K562 (cell line): ENCODE data around the gene RFPL1. TPM values are rescaled to one million over a fixed set of nuclear protein-coding genes. Genes with fewer than 3 reads are reported as not detected.

Experiments
- ATAC-seq: fragments of 200-7000 bp; cut with Tn5 transposase; 3 replicates; pipeline ENCODE4 v1.9.1; 2020; ENCODE audit warnings: moderate library complexity
- BruUV-seq: library from RNA; stranded (reverse); fragments of 400-500 nt; replicated peaks from 2 replicates; lab custom pipeline; 2021; lab: Mats Ljungman, UMichigan
- CTCF ChIA-PET: fragments of 300-600 bp; formaldehyde crosslinking; extraction: SDS; loops from one replicate; lab custom pipeline; 2021; ENCODE audit warnings: low intra/inter-chr PET ratio; lab: Yijun Ruan, JAX
- POLR2A ChIA-PET: fragments of 300-600, 350-650 bp; sonication (Branson Sonifier 250); formaldehyde crosslinking; extraction: SDS; loops from one replicate; lab custom pipeline; 2021; ENCODE audit warnings: antibody characterized with exemption, inconsistent platforms; lab: Yijun Ruan, JAX
- DNase-seq, 4 experiments: peaks; one replicate each; pipeline versions ENCODE4 v3.0.0 to v3.0.0-alpha.2; 2011 to 2018; ENCODE audit warnings: low spot score in 3 of 4, mixed read lengths in 3 of 4; ENCODE audit errors: extremely low read depth in 1 of 4
- FAIRE-seq: peaks from 2 replicates; lab custom pipeline; 2011; peaks lifted over from hg19 to GRCh38; lab: Jason Lieb, UNC
- H2AFZ ChIP-seq: 2 replicates; pipeline ENCODE4 v1.6.0; 2011; ENCODE audit warnings: low read depth, low read length, control low read depth, inconsistent platforms
- H3K27ac ChIP-seq: fragments of 200-600 bp; 3 replicates; pipeline ENCODE4 v1.8.0; 2011; ENCODE audit warnings: low read depth, mild to moderate bottlenecking, control low read depth, inconsistent platforms, low read length, moderate library complexity, mixed read lengths; ENCODE audit errors: extremely low read depth
- H3K27me3 ChIP-seq, 2 experiments: fragments of 300-600 bp in 1 of 2; 2 replicates in 1 of 2; 3 replicates in 1 of 2; pipeline versions ENCODE4 v1.6.0 to v1.8.0; 2011; ENCODE audit warnings: inconsistent platforms in 2 of 2, low read length in 2 of 2, mild to moderate bottlenecking in 1 of 2, mixed read lengths in 1 of 2, moderate library complexity in 1 of 2; ENCODE audit not compliant: control insufficient read depth in 2 of 2, insufficient read depth in 2 of 2
- H3K36me3 ChIP-seq: fragments of 300-600 bp; 3 replicates; pipeline ENCODE4 v1.8.0; 2011; ENCODE audit warnings: mild to moderate bottlenecking, low read length, inconsistent platforms; ENCODE audit not compliant: control insufficient read depth, insufficient read depth
- H3K4me1 ChIP-seq, 2 experiments: fragments of 200-600 bp in 1 of 2; replicated peaks in 1 of 2; 2 replicates in 1 of 2; 3 replicates in 1 of 2; pipeline versions ENCODE4 v1.5.1 to v1.8.0; 2011; ENCODE audit warnings: inconsistent platforms in 2 of 2, low read length in 2 of 2, mild to moderate bottlenecking in 1 of 2, mixed read lengths in 1 of 2, moderate library complexity in 1 of 2; ENCODE audit not compliant: control insufficient read depth in 2 of 2, insufficient read depth in 2 of 2
- H3K4me2 ChIP-seq: 2 replicates; pipeline ENCODE4 v1.6.1; 2011; ENCODE audit warnings: low read length, control low read depth, inconsistent platforms, mixed read lengths; ENCODE audit not compliant: insufficient read depth
- H3K4me3 ChIP-seq: fragments of 200-600 bp; sonication (generic), shearing (Covaris generic); 2 replicates; pipeline ENCODE4 v1.5.1; 2016; ENCODE audit warnings: control low read depth, inconsistent platforms
- H3K79me2 ChIP-seq: fragments of 200-600 bp; 3 replicates; pipeline ENCODE4 v1.8.0; 2011; ENCODE audit warnings: low read length, inconsistent platforms; ENCODE audit not compliant: control insufficient read depth, insufficient read depth
- H3K9ac ChIP-seq, 2 experiments: 2 replicates each; pipeline versions ENCODE4 v1.6.0 to v1.6.1; 2011; ENCODE audit warnings: low read depth in 2 of 2, low read length in 2 of 2, control low read depth in 1 of 2, inconsistent platforms in 1 of 2, mild to moderate bottlenecking in 1 of 2, mixed read lengths in 1 of 2; ENCODE audit not compliant: insufficient read depth in 1 of 2
- H3K9me1 ChIP-seq: one replicate; pipeline ENCODE4 v1.6.0; 2011; ENCODE audit warnings: inconsistent platforms, mild to moderate bottlenecking, low read length, moderate library complexity; ENCODE audit not compliant: control insufficient read depth, insufficient read depth
- H3K9me3 ChIP-seq: replicated peaks from 2 replicates; pipeline ENCODE4 v1.5.1; 2011; ENCODE audit warnings: low read depth, low read length, inconsistent platforms; ENCODE audit not compliant: control insufficient read depth, insufficient read depth
- H4K20me1 ChIP-seq: replicated peaks from 2 replicates; pipeline ENCODE4 v1.6.1; 2011; ENCODE audit warnings: low read length, inconsistent platforms, mixed read lengths; ENCODE audit not compliant: control insufficient read depth, insufficient read depth
- ARID2 ChIP-seq: fragments of 450-650 bp; IDR thresholded peaks from 2 replicates; pipeline ENCODE4 v1.6.1; 2017; ENCODE audit warnings: antibody characterized with exemption, mild to moderate bottlenecking
- GATA2 ChIP-seq: sonication (generic); formaldehyde crosslinking; IDR thresholded peaks from 2 replicates; pipeline ENCODE4 v1.4.0; 2020; ENCODE audit warnings: mild to moderate bottlenecking, missing genetic modification reagents
- HDAC8 ChIP-seq: fragments of 450-650 bp; IDR thresholded peaks from 2 replicates; pipeline ENCODE4 v1.6.1; 2016; ENCODE audit warnings: mild to moderate bottlenecking, missing genetic modification characterization, moderate library complexity, missing compliant biosample characterization
- HMG20A ChIP-seq: fragments of 450-650 bp; formaldehyde crosslinking; conservative IDR thresholded peaks from 2 replicates; pipeline ENCODE4 v1.4.0; 2020; ENCODE audit warnings: mild to moderate bottlenecking, mixed read lengths
- HNRNPLL ChIP-seq: fragments of 200-400 bp; formaldehyde crosslinking; IDR thresholded peaks from 2 replicates; pipeline ENCODE4 v1.6.1; 2017; ENCODE audit warnings: low read length, low read depth, mild to moderate bottlenecking; ENCODE audit not compliant: poor library complexity, severe bottlenecking
- HOXB6 ChIP-seq: fragments of 250-450 bp; sonication (Bioruptor Pico); IDR thresholded peaks from 2 replicates; pipeline ENCODE4 v1.5.1; 2022; ENCODE audit warnings: mild to moderate bottlenecking, borderline replicate concordance
- KDM2B ChIP-seq: fragments of 250-450 bp; sonication (Bioruptor Pico); IDR thresholded peaks from 2 replicates; pipeline ENCODE4 v1.8.0; 2021; ENCODE audit warnings: mild to moderate bottlenecking, moderate library complexity
- NBN ChIP-seq: fragments of 450-650 bp; IDR thresholded peaks from 2 replicates; pipeline ENCODE4 v1.6.1; 2016; ENCODE audit warnings: low read depth, mild to moderate bottlenecking
- SMARCE1 ChIP-seq: fragments of 450-650 bp; IDR thresholded peaks from 2 replicates; pipeline ENCODE4 v1.7.1; 2016; ENCODE audit warnings: mild to moderate bottlenecking
- ZNF644 ChIP-seq: fragments of 200-800 bp; sonication (Bioruptor generic); IDR thresholded peaks from 2 replicates; pipeline ENCODE4 v1.6.1; 2016; ENCODE audit warnings: low read depth, missing genetic modification characterization, missing compliant biosample characterization
- ZNF717 ChIP-seq: fragments of 250-450 bp; sonication (Bioruptor Pico); IDR thresholded peaks from 2 replicates; pipeline ENCODE4 v1.5.0; 2021
- WGBS: fragments of 100-300 bp; shearing (Covaris generic); methylation state at CpG from one replicate; pipeline ENCODE4 v1.1.6; 2016; ENCODE audit warnings: low coverage, mixed read lengths; ENCODE audit not compliant: insufficient coverage; ENCODE audit errors: missing lambda C conversion rate; 5-methylcytosine and 5-hydroxymethylcytosine counted together
- in situ Hi-C: fragments of 300-500 bp; cut with MboI; formaldehyde crosslinking; loops from 4 replicates; pipeline ENCODE4 v1.15.0; 2018; ENCODE audit warnings: inconsistent platforms, mixed read lengths
- intact Hi-C: fragments of 100-400 bp; cut with micrococcal nuclease; formaldehyde crosslinking; loops from 2 replicates; pipeline ENCODE4 v1.14.2; 2022
- polyA plus RNA-seq, 8 experiments: library from polyadenylated mRNA; depleted of rRNA in 4 of 8; stranded (reverse) in 5 of 8; unstranded in 3 of 8; fragments of >200 nt; fragmentation: Nextera tagmentation in 2 of 8; fragmentation: Illumina TruSeq in 1 of 8; extraction: Ambion mirVana in 2 of 8; extraction: Trizol in 1 of 8; gene quantifications; 2 replicates each; pipeline versions ENCODE4 v1.2.1 to v1.2.3, GENCODE V29; 2011 to 2014; ENCODE audit warnings: inconsistent platforms in 1 of 8, missing spikeins in 1 of 8
- total RNA-seq, 7 experiments: library from RNA; depleted of rRNA in 6 of 7; stranded (reverse); fragments of >200 nt in 6 of 7; fragmentation: Illumina TruSeq in 2 of 7; extraction: Trizol in 2 of 7; gene quantifications; 2 replicates each; pipeline versions ENCODE4 v1.2.1 to v1.2.3, GENCODE V29; 2011 to 2021; ENCODE audit warnings: low replicate concordance in 1 of 7
- TF ChIP-seq, protein P1 (sequence below): sonication (generic); formaldehyde crosslinking; IDR thresholded peaks from 2 replicates; pipeline ENCODE4 v1.8.1; 2023; ENCODE audit warnings: mild to moderate bottlenecking, missing genetic modification reagents, moderate library complexity
- TF ChIP-seq, protein P2 (sequence below): IDR thresholded peaks from 2 replicates; pipeline ENCODE4 v1.6.1; 2012; ENCODE audit warnings: low read depth, low read length, improper control_type of control experiment, borderline replicate concordance

RFPL1 gene
- total and polyA plus RNA-seq, 9 of the 15 experiments (the other 6 are each of a cell fraction or from before 2014, with no cell fraction given): not detected

DNA sequence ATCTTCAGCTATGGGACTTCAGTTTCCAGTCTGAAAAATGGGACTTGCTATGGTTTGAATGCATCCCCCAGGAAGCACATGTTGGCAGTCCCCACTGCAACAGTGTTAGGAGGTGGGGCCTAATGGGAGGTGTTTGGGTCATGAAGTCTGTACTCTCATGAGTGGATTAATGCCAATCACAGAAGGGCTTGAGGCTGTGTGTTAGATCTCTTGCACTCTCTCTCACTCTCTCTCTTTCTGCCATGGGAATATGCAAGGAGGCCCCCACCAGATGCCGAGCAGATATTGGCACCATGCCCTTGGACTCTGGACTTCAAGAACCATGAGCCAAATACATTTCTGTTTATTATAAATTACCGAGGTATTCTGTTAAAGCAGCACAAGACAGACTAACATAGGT, 42.3 kb upstream of the RFPL1 start:
- Histone ChIP-seq H3K9ac (no peak overlapping the region), H3K4me3 (no peak overlapping the region), H3K79me2 (no peaks in the 10 kb centered on the region), H3K27me3 (no peaks in the 10 kb centered on the region), H3K4me1 (peaks cover 0 to 2% of the 10 kb centered on the region in 2 experiments; a peak in 1 of 5 replicates), H3K4me2 (no peak overlapping the region), H2AFZ (no peak overlapping the region), H4K20me1 (no peaks in the 10 kb centered on the region), H3K9me1 (no peaks in the 10 kb centered on the region), H3K9me3 (no peaks in the 10 kb centered on the region), H3K36me3 (no peaks in the 10 kb centered on the region), H3K27ac (no peak overlapping the region)
- WGBS: 0% methylated on average over 2 of the region's 2 CpGs
- FAIRE-seq (no peak), DNase-seq (no peak), ATAC-seq (no peak)
- ChIA-PET CTCF (no interaction called here), POLR2A (no interaction called here)
- BruUV-seq: no TSS peak
- TF ChIP-seq ZNF644 (tag) (no peak), GATA2 (no peak), HDAC8 (no peak), ARID2 (no peak), ZNF717 (CRISPR knock-in tag) (no peak), HNRNPLL (no peak), SMARCE1 (no peak), KDM2B (CRISPR knock-in tag) (no peak), HOXB6 (CRISPR knock-in tag) (no peak), NBN (no peak), HMG20A (CRISPR knock-in tag) (no peak)
- TF ChIP-seq, protein P1, sequence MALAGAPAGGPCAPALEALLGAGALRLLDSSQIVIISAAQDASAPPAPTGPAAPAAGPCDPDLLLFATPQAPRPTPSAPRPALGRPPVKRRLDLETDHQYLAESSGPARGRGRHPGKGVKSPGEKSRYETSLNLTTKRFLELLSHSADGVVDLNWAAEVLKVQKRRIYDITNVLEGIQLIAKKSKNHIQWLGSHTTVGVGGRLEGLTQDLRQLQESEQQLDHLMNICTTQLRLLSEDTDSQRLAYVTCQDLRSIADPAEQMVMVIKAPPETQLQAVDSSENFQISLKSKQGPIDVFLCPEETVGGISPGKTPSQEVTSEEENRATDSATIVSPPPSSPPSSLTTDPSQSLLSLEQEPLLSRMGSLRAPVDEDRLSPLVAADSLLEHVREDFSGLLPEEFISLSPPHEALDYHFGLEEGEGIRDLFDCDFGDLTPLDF (CRISPR knock-in tag): no peak
- TF ChIP-seq, protein P2, sequence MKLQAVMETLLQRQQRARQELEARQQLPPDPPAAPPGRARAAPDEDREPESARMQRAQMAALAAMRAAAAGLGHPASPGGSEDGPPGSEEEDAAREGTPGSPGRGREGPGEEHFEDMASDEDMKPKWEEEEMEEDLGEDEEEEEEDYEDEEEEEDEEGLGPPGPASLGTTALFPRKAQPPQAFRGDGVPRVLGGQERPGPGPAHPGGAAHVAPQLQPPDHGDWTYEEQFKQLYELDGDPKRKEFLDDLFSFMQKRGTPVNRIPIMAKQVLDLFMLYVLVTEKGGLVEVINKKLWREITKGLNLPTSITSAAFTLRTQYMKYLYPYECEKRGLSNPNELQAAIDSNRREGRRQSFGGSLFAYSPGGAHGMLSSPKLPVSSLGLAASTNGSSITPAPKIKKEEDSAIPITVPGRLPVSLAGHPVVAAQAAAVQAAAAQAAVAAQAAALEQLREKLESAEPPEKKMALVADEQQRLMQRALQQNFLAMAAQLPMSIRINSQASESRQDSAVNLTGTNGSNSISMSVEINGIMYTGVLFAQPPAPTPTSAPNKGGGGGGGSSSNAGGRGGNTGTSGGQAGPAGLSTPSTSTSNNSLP: no peak
- intact Hi-C loops (no loop called here), in situ Hi-C loops (loop anchor here (10.0 kb wide), 1 partner anchor 129 kb away; no protein-coding TSS in a partner anchor)
